CD4-positive, alpha-beta T cell (primary cell): ENCODE measurements around the gene DPH1. TPM values are rescaled to one million over a fixed set of nuclear protein-coding genes. Genes with fewer than 3 reads are reported as not detected.

Experiments used
- ATAC-seq: fragments of 200-7000 bp; cut with Tn5 transposase; one replicate; pipeline ENCODE4 v1.10.0; 2022; ENCODE audit warnings: mild to moderate bottlenecking; ENCODE audit not compliant: poor library complexity
- CTCF ChIA-PET: fragments of 350-600 bp; sonication (Branson Sonifier 250); formaldehyde crosslinking; loops from one replicate; lab custom pipeline; 2021; ENCODE audit warnings: antibody characterized with exemption, inconsistent platforms; lab: Charles Lee
- POLR2A ChIA-PET: fragments of 350-600 bp; sonication (Branson Sonifier 250); formaldehyde crosslinking; loops from one replicate; lab custom pipeline; 2021; ENCODE audit warnings: antibody characterized with exemption, inconsistent platforms; lab: Charles Lee
- DNase-seq, 14 experiments: peaks; one replicate each; pipeline ENCODE4 v3.0.0-alpha.2; 2013 to 2020; ENCODE audit warnings: mixed read lengths in 2 of 14
- H3K27ac ChIP-seq, 2 donors: one replicate each; pipeline versions ENCODE4 v1.5.1 to v1.7.0; 2013; ENCODE audit warnings: low read length in 2 of 2, low read depth in 1 of 2, mild to moderate bottlenecking in 1 of 2
- H3K27me3 ChIP-seq, 2 experiments: 1 replicate in 1 of 2; 2 replicates in 1 of 2; pipeline versions ENCODE4 v1.6.1 to v1.7.0; 2013; ENCODE audit warnings: low read length in 2 of 2, control low read depth in 1 of 2, mild to moderate bottlenecking in 1 of 2, moderate library complexity in 1 of 2; ENCODE audit not compliant: insufficient read depth in 2 of 2, control insufficient read depth in 1 of 2
- H3K36me3 ChIP-seq: one replicate; pipeline ENCODE4 v1.6.1; 2013; ENCODE audit warnings: low read length, control low read depth; ENCODE audit not compliant: insufficient read depth
- H3K4me1 ChIP-seq: one replicate; pipeline ENCODE4 v1.6.1; 2013; ENCODE audit warnings: low read length, control low read depth; ENCODE audit not compliant: insufficient read depth
- H3K4me3 ChIP-seq: one replicate; pipeline ENCODE4 v1.5.1; 2013; ENCODE audit warnings: mild to moderate bottlenecking, low read length, moderate library complexity
- H3K9me3 ChIP-seq, 2 experiments: 1 replicate in 1 of 2; 2 replicates in 1 of 2; pipeline versions ENCODE4 v1.6.1 to v1.7.0; 2013; ENCODE audit warnings: low read length in 2 of 2, mild to moderate bottlenecking in 2 of 2, control low read depth in 1 of 2, moderate library complexity in 1 of 2; ENCODE audit not compliant: control insufficient read depth in 1 of 2, insufficient read depth in 1 of 2
- H3K27ac Mint-ChIP-seq: one replicate; pipeline ENCODE4 v1.8.0; 2020; ENCODE audit warnings: mixed read lengths
- H3K27me3 Mint-ChIP-seq: one replicate; pipeline ENCODE4 v1.8.0; 2021; ENCODE audit warnings: mixed read lengths
- H3K36me3 Mint-ChIP-seq: one replicate; pipeline ENCODE4 v1.8.0; 2021; ENCODE audit warnings: low read depth, mixed read lengths
- H3K4me1 Mint-ChIP-seq: one replicate; pipeline ENCODE4 v1.8.0; 2021; ENCODE audit warnings: low read depth, mixed read lengths
- H3K4me3 Mint-ChIP-seq: one replicate; pipeline ENCODE4 v1.8.0; 2020; ENCODE audit warnings: mild to moderate bottlenecking, mixed read lengths
- H3K9me3 Mint-ChIP-seq: one replicate; pipeline ENCODE4 v1.8.0; 2020; ENCODE audit warnings: mixed read lengths
- CTCF ChIP-seq: fragments of 200-600 bp; IDR thresholded peaks from one replicate; pipeline ENCODE4 v1.8.0; 2022; ENCODE audit warnings: antibody characterized with exemption, mild to moderate bottlenecking
- intact Hi-C, 2 experiments: fragments of 100-400 bp; cut with DNase I in 1 of 2; cut with micrococcal nuclease in 1 of 2; formaldehyde crosslinking; loops; one replicate each; pipeline versions ENCODE4 v1.15.1 to v1.9.0; 2023 to 2025; cut with DNase I, micrococcal nuclease
- total RNA-seq, 174 experiments: library from RNA in 2 of 174; stranded (reverse) in 2 of 174; gene quantifications; one replicate each; pipeline ENCODE4 v1.2.3 and lab custom pipeline; 2021 to 2026

DPH1 gene
- total RNA-seq, 2 experiments from 2014 or later = 96.4 to 101 TPM

GRCh38 chr17:2075336-2076086 is 45.6 kb downstream of the DPH1 start:
- Mint-ChIP-seq H3K4me3 (no peak overlapping the region), H3K36me3 (peaks cover 78% of the 10 kb centered on the region)
- POLR2A ChIA-PET = interaction anchor here (1.6 kb wide), 1 partner anchor 14 kb away, joined by 6 read pairs; no protein-coding TSS in a partner anchor

DNA sequence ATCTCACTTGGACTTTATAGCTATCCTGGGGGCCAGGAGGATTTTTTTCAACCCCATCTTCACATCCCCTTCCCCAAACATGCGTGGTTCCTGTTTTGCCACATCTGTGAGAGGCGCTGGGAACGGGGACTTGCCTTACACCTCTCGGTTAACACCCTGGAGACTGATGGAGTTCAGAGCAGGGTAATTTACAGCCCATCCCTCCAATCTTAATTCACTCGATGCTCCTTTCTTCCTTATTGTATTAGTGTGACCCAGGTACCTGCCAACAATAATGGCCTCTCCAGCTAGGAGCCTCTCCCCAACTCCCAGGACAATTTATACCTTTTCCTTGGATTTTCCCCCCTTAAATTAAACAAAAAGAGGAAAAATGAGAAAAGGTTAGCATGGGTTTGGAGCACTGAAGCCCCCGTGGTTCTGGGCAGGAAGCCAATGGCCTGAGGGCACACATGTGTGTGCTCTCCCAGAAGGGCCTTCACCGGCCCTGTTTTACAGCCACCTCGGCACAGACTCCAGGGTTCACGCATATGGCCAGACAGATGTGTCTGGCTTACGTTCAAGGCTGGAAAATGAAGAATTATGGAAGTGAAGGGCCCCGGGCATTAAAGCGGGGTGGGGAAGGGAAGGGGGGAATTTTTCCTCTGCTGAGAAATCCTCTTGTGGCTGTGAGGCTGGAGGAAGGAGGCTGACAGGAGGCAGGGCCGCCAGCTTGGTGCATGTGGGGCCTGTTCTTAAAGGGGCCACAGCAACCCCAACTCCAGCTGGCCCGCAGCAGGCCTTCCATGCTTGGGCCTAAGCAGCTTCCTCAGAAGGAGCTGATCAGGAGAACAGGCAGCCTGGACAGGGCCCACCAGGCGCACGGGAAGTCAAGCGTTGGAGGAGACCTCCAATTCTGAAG is 46.4 kb downstream of the DPH1 start:
- intact Hi-C loops = no loop called here
- peaks cover 76% of the 10 kb centered on the region for H3K36me3 Mint-ChIP-seq
- no peak for ATAC-seq
- no peak for DNase-seq
- ChIA-PET POLR2A (no interaction called here), CTCF (no interaction called here)
- no peak overlapping the region for H3K27ac Mint-ChIP-seq
- H3K4me1 ChIP-seq = peaks cover 8% of the 10 kb centered on the region
- no peaks in the 10 kb centered on the region for H3K27me3 Mint-ChIP-seq
- no peak overlapping the region for H3K4me3 Mint-ChIP-seq
- TF ChIP-seq CTCF = no peak
- no peak overlapping the region for H3K4me3 ChIP-seq
- no peaks in the 10 kb centered on the region for H3K9me3 ChIP-seq
- H3K4me1 Mint-ChIP-seq = no peaks in the 10 kb centered on the region
- no peaks in the 10 kb centered on the region for H3K9me3 Mint-ChIP-seq
- H3K27me3 ChIP-seq = no peaks in the 10 kb centered on the region
- H3K27ac ChIP-seq = no peak overlapping the region
- H3K36me3 ChIP-seq = peaks cover 54% of the 10 kb centered on the region

More at GRCh38 chr17:2075336-2076086, 45.6 kb downstream of the DPH1 start:
- Histone ChIP-seq H3K4me3 (no peak overlapping the region), H3K36me3 (peaks cover 55% of the 10 kb centered on the region), H3K27ac (no peak overlapping the region), H3K27me3 (no peaks in the 10 kb centered on the region), H3K4me1 (peaks cover 16% of the 10 kb centered on the region), H3K9me3 (no peaks in the 10 kb centered on the region)
- intact Hi-C loops = no loop called here
- H3K27ac Mint-ChIP-seq = no peak overlapping the region
- CTCF ChIA-PET = no interaction called here
- ATAC-seq = no peak
- no peak for TF ChIP-seq CTCF
- H3K4me1 Mint-ChIP-seq = no peaks in the 10 kb centered on the region
- no peaks in the 10 kb centered on the region for H3K27me3 Mint-ChIP-seq
- no peak for DNase-seq
- no peaks in the 10 kb centered on the region for H3K9me3 Mint-ChIP-seq

DNA sequence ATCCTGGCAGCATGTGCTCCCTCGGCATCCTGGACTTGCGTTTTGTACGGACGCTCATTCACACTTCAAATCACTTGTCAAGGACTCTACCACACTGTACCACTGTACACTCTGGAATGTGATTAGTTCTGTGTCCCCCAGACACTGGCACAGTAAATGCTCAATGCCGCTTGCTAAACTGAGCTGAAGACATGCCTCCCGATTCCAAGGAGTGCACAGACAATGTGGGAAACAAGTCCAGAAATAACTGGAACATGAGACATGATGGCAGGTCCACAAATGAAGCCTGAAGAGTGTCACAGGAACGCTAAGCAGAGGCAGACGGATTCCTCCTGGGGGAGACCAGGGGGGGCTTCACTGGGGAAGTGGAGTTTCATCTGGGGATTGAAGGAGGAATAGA is 47.1 kb downstream of the DPH1 start:
- ATAC-seq = no peak
- H3K36me3 ChIP-seq = peaks cover 55% of the 10 kb centered on the region
- Mint-ChIP-seq H3K27me3 (no peaks in the 10 kb centered on the region), H3K4me3 (no peak overlapping the region), H3K4me1 (no peaks in the 10 kb centered on the region), H3K27ac (no peak overlapping the region), H3K9me3 (no peaks in the 10 kb centered on the region), H3K36me3 (peaks cover 79% of the 10 kb centered on the region)
- no peaks in the 10 kb centered on the region for H3K9me3 ChIP-seq
- no peak for TF ChIP-seq CTCF
- H3K27ac ChIP-seq = no peak overlapping the region
- no peaks in the 10 kb centered on the region for H3K27me3 ChIP-seq
- CTCF ChIA-PET = interaction anchor here (0.8 kb wide), 1 partner anchor 13 kb away, joined by 3 read pairs; no protein-coding TSS in a partner anchor
- DNase-seq = no peak
- intact Hi-C loops = no loop called here
- peaks cover 12% of the 10 kb centered on the region for H3K4me1 ChIP-seq
- no peak overlapping the region for H3K4me3 ChIP-seq
- POLR2A ChIA-PET = no interaction called here
